Mesothelial cell of epicardium (in vitro differentiated cells): ENCODE measurements around the gene RSRC1. TPM values are rescaled to one million over a fixed set of nuclear protein-coding genes. Genes with fewer than 3 reads are reported as not detected.

Source experiments
- DNase-seq, 2 experiments: peaks; one replicate each; pipeline ENCODE4 v3.0.0; 2021; ENCODE audit warnings: low spot score in 2 of 2; ENCODE audit not compliant: unreplicated experiment in 2 of 2
- H3K27ac Mint-ChIP-seq: 2 replicates; pipeline ENCODE4 v1.8.0; 2021; ENCODE audit warnings: mixed read lengths
- H3K27me3 Mint-ChIP-seq: 2 replicates; pipeline ENCODE4 v1.8.0; 2021; ENCODE audit warnings: low read depth, mixed read lengths
- H3K36me3 Mint-ChIP-seq: 2 replicates; pipeline ENCODE4 v1.8.0; 2021; ENCODE audit warnings: mixed read lengths
- H3K4me1 Mint-ChIP-seq: 2 replicates; pipeline ENCODE4 v1.8.0; 2021; ENCODE audit warnings: mixed read lengths
- H3K4me3 Mint-ChIP-seq: 2 replicates; pipeline ENCODE4 v1.8.0; 2021; ENCODE audit warnings: mild to moderate bottlenecking, moderate library complexity, mixed read lengths
- H3K9me3 Mint-ChIP-seq: 2 replicates; pipeline ENCODE4 v1.8.0; 2021; ENCODE audit warnings: mixed read lengths
- total RNA-seq: library from RNA; stranded (reverse); gene quantifications from 3 replicates; pipeline ENCODE4 v1.2.1, GENCODE V29; 2021
- TF ChIP-seq, protein P1 (sequence below): fragments of 200-600 bp; sonication (generic); IDR thresholded peaks from one replicate; pipeline ENCODE4 v1.5.0; 2021; ENCODE audit warnings: antibody characterized with exemption; ENCODE audit not compliant: unreplicated experiment

The RSRC1 gene
- total RNA-seq, 1 donor from 2014 or later = 34.9 TPM

DNA sequence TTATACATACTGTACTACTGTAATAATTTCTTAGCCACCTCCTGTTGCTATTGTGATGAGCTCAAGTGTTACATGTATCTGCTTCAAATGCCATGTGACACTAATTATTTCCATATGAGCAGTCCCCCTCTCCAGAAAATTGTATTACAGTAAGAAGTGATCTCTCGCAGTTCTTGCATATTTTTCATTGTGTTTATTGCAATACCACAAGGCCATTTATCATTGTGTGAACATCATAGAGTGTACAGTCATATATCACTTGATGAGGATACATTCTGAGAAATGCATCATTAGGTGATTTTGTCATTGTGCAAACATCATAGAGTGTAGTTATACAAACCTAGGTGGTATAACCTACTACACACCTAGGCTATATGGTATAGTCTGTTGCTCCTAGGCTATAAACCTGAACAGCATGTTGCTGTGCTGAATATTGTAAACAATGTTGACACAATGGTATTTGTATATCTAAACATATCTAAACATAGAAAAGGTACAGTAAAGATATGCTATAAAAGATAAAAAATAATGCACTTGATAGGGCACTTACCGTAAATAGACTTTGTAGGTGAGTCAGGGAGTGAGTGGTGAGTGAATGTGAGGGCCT is 271.5 kb downstream of the RSRC1 start:
- no peak for DNase-seq
- Mint-ChIP-seq H3K9me3 (no peaks in the 10 kb centered on the region), H3K4me3 (no peak overlapping the region), H3K36me3 (no peaks in the 10 kb centered on the region), H3K27ac (no peak overlapping the region), H3K27me3 (no peaks in the 10 kb centered on the region), H3K4me1 (no peaks in the 10 kb centered on the region)
- TF ChIP-seq, protein P1, sequence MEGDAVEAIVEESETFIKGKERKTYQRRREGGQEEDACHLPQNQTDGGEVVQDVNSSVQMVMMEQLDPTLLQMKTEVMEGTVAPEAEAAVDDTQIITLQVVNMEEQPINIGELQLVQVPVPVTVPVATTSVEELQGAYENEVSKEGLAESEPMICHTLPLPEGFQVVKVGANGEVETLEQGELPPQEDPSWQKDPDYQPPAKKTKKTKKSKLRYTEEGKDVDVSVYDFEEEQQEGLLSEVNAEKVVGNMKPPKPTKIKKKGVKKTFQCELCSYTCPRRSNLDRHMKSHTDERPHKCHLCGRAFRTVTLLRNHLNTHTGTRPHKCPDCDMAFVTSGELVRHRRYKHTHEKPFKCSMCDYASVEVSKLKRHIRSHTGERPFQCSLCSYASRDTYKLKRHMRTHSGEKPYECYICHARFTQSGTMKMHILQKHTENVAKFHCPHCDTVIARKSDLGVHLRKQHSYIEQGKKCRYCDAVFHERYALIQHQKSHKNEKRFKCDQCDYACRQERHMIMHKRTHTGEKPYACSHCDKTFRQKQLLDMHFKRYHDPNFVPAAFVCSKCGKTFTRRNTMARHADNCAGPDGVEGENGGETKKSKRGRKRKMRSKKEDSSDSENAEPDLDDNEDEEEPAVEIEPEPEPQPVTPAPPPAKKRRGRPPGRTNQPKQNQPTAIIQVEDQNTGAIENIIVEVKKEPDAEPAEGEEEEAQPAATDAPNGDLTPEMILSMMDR = no peak

DNA sequence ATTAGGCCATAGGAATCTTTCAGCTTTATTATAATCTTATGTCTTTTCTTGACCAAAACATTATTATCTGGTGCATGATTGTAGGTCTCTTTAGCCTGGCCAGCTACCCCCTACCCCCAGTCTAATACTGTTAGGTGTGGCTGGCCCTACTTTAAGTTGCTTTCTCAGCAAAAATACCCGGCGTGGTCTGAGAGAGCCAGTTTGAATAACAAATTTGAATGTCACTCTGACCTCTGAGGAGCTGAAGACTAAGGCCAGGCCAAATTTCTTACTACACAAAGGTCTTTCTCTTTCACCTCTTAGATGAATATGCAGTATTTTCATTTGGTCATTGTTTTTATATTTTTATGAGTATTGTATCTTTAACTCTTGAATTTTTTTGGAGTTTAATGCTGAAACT is 272.6 kb downstream of the RSRC1 start:
- no peaks in the 10 kb centered on the region for H3K27me3 Mint-ChIP-seq
- no peak for DNase-seq
- no peaks in the 10 kb centered on the region for H3K4me1 Mint-ChIP-seq
- H3K36me3 Mint-ChIP-seq = no peaks in the 10 kb centered on the region
- TF ChIP-seq, protein P1 = no peak
- no peak overlapping the region for H3K4me3 Mint-ChIP-seq
- no peaks in the 10 kb centered on the region for H3K9me3 Mint-ChIP-seq
- H3K27ac Mint-ChIP-seq = no peak overlapping the region

DNA sequence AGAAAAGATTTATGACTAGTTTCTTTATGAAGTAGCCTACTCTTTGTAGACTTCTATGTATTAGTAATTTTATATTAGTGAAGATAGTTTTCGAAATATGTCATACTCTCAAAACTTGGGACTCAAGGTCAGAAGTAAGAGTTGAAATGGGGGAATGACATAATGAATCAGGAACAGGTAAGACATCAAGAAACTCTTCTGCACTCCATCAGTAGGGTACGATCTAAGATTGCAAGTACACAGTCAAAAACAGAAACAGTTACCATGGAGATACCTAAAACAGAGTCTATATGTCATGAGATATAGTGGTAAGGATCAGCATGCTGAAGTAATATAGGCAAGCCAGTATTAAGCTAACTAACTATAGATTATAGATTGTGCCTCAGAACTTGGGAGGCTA is 274.1 kb downstream of the RSRC1 start:
- no peak overlapping the region for H3K4me3 Mint-ChIP-seq
- H3K36me3 Mint-ChIP-seq = no peaks in the 10 kb centered on the region
- H3K27ac Mint-ChIP-seq = no peak overlapping the region
- DNase-seq = no peak
- no peaks in the 10 kb centered on the region for H3K4me1 Mint-ChIP-seq
- H3K9me3 Mint-ChIP-seq = no peaks in the 10 kb centered on the region
- no peaks in the 10 kb centered on the region for H3K27me3 Mint-ChIP-seq
- TF ChIP-seq, protein P1 = no peak

DNA sequence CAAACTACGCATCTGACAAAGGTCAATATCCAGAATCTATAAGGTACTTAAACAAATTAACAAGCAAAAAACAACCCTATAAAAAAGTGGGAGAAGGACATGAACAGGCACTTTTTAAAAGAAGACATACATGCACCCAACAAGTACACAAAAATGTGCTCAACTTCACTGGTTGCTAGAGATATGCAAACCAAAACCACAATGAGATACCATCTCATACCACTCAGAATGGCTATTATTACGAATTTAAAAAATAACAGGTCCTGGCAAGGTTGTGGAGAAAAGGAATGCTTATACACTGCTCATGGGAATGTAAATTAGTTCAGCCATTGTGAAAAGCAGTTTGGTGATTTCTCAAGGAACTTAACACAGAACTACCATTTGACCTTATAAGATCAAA is 285.5 kb downstream of the RSRC1 start:
- Mint-ChIP-seq H3K4me3 (no peak overlapping the region), H3K36me3 (peaks cover 16% of the 10 kb centered on the region), H3K27me3 (no peaks in the 10 kb centered on the region), H3K27ac (no peak overlapping the region), H3K9me3 (peaks cover 36% of the 10 kb centered on the region), H3K4me1 (no peaks in the 10 kb centered on the region)
- no peak for DNase-seq
- TF ChIP-seq, protein P1 = no peak

DNA sequence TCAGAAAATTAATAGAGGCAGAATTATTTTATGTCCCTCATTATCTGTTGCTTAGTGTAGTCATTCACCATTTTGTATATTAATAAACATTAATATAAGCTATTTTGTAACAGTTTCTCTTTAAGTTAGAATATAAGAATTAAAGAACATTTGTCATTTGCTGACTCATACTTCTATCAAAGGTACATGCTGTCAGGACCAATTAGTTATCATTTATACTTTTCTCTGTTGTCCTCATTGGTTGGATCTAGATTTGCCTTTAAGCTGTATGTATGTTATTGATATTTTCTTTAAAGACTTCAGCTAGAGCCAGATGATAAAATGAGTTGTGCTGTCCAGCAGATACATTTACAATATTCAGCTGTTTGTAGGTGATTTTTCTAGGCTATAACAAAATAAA is 292.7 kb downstream of the RSRC1 start:
- no peak for DNase-seq
- Mint-ChIP-seq H3K36me3 (no peaks in the 10 kb centered on the region), H3K27me3 (no peaks in the 10 kb centered on the region), H3K9me3 (no peaks in the 10 kb centered on the region), H3K27ac (no peak overlapping the region), H3K4me3 (no peak overlapping the region), H3K4me1 (no peaks in the 10 kb centered on the region)
- TF ChIP-seq, protein P1 = no peak

DNA sequence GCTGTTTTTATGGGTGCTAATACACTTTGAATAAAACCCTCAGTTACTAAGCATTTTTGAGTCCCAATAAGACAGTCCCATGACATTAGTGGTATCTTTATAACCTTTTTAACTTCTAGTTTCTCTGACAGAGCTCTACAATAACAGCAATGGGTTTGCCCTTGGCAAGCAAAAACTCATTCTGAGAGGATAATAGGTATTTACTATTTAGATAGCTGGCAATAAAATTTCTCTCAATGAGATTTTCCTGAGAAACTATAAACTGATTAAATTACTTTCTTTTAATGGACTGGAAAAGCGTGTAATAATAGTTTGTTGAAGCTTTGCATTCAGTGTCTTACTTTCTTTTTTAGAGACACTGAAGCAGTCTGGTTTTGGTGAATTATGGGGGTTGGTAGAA is 293.1 kb downstream of the RSRC1 start:
- no peak overlapping the region for H3K4me3 Mint-ChIP-seq
- no peak overlapping the region for H3K27ac Mint-ChIP-seq
- peaks cover 3% of the 10 kb centered on the region for H3K4me1 Mint-ChIP-seq
- no peaks in the 10 kb centered on the region for H3K9me3 Mint-ChIP-seq
- DNase-seq = no peak
- no peaks in the 10 kb centered on the region for H3K36me3 Mint-ChIP-seq
- TF ChIP-seq, protein P1 = no peak
- H3K27me3 Mint-ChIP-seq = no peaks in the 10 kb centered on the region
